ENCODE results near the gene RAB11FIP4. TPM values are rescaled to one million over a fixed set of nuclear protein-coding genes. Genes with fewer than 3 reads are reported as not detected.
A peak's percentile ranks its signal among the peaks of the same experiment; 100 is the strongest.

Gene RAB11FIP4
- total RNA-seq, 4 donors from 2014 or later = 0.47 to 14.1 (median 1.9) TPM

- H3K27ac ChIP-seq = no peak overlapping the region
- no peak for TF ChIP-seq POLR2A (IDR thresholded peaks at IDR 0.05)
- no peak for TF ChIP-seq POLR2AphosphoS5 (IDR thresholded peaks at IDR 0.05)
- TF ChIP-seq EP300 (IDR thresholded peaks at IDR 0.05) = no peak
- TF ChIP-seq, protein P1, sequence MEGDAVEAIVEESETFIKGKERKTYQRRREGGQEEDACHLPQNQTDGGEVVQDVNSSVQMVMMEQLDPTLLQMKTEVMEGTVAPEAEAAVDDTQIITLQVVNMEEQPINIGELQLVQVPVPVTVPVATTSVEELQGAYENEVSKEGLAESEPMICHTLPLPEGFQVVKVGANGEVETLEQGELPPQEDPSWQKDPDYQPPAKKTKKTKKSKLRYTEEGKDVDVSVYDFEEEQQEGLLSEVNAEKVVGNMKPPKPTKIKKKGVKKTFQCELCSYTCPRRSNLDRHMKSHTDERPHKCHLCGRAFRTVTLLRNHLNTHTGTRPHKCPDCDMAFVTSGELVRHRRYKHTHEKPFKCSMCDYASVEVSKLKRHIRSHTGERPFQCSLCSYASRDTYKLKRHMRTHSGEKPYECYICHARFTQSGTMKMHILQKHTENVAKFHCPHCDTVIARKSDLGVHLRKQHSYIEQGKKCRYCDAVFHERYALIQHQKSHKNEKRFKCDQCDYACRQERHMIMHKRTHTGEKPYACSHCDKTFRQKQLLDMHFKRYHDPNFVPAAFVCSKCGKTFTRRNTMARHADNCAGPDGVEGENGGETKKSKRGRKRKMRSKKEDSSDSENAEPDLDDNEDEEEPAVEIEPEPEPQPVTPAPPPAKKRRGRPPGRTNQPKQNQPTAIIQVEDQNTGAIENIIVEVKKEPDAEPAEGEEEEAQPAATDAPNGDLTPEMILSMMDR (IDR thresholded peaks at IDR 0.05) = no peak
- H3K4me3 ChIP-seq = no peak overlapping the region
- peaks cover 0 to 28% (median 6%) of the 10 kb centered on the region in 3 donors for H3K4me1 ChIP-seq
- peaks cover 0 to 15% of the 10 kb centered on the region in 2 donors for H3K36me3 ChIP-seq
- peak; percentile 32 for ATAC-seq
- H3K27me3 ChIP-seq = no peaks in the 10 kb centered on the region
- 19 to 60% methylated on average over 4 to 5 of the region's 5 CpGs for WGBS, 2 donors (ENCODE audit: low coverage in 1 of 2)
- no peaks in the 10 kb centered on the region for H3K9me3 ChIP-seq
Measured at GRCh38 chr17:31586946-31587345, 195.5 kb downstream of the RAB11FIP4 start.

DNA sequence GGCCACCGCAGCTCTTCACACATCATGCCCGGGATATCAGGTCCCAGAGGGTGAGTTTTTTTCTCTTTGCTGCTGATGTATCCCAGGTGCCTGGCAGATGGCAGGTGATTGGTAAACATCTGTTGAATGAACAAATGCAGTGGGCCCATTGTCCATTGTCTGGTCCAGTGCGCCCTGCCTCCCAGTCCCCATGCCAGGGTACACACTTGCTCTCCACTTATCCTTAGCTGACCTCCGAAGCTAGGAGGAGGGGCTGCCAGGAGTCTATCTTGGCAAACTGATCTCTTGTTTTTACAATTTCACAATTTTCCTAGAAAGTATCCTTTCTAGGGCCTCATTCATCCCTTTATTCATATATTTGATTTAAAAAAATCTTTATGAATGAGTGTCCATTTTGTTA is 196.0 kb downstream of the RAB11FIP4 start:
- WGBS, 2 donors (ENCODE audit: low coverage in 1 of 2) = 71 to 79% methylated on average over 3 to 4 of the region's 4 CpGs
- TF ChIP-seq, protein P1 (IDR thresholded peaks at IDR 0.05) = no peak
- TF ChIP-seq POLR2A (IDR thresholded peaks at IDR 0.05) = no peak
- TF ChIP-seq EP300 (IDR thresholded peaks at IDR 0.05) = no peak
- no peak for TF ChIP-seq POLR2AphosphoS5 (IDR thresholded peaks at IDR 0.05)
- Histone ChIP-seq H3K27me3 (no peaks in the 10 kb centered on the region), H3K4me1 (peaks cover 0 to 23% (median under 1%) of the 10 kb centered on the region in 3 donors), H3K9me3 (no peaks in the 10 kb centered on the region), H3K4me3 (no peak overlapping the region), H3K36me3 (peaks cover 0 to 19% of the 10 kb centered on the region in 2 donors), H3K27ac (no peak overlapping the region)
- no peak for ATAC-seq

Small RNA genes within 50 kb of the gene (small RNA-seq; reads per million reads assigned to genes)
- gene MIR193A (6.0 to 17.5 (median 9.0) reads per million in 4 donors), gene MIR4725 (0 to 0.38 (median 0.04) reads per million in 4 donors), gene RN7SL45P (0 reads per million in 4 donors), gene RN7SL79P (0 reads per million in 4 donors), gene RNU6ATAC7P (0 reads per million in 4 donors)

Other genes starting within 250 kb of the RAB11FIP4 start
- not detected for gene OMG, start 94.4 kb upstream of the RAB11FIP4 start, total RNA-seq
- gene EVI2B, start 77.6 kb upstream of the RAB11FIP4 start, total RNA-seq = 10 to 100 TPM in 2 of 4 donors, 1 to 10 TPM in 2; 3.1 to 12.7 (median 8.9) TPM
- gene EVI2A, start 70.1 kb upstream of the RAB11FIP4 start, total RNA-seq = 10 to 100 TPM in 1 of 4 donors, 1 to 10 TPM in 2, under 1 TPM in 1; 0.31 to 13.6 (median 5.3) TPM

Measured in gastroesophageal sphincter (tissue), 4 donors.